T-helper 2 cell treated with Interferon-gamma antibody and Interleukin-4, amounts not matched to agents 100 ng/mL and 5 ng/mL, for 36 hours (primary cell): Measurements from ENCODE around the gene CALCOCO2. TPM values are rescaled to one million over a fixed set of nuclear protein-coding genes. Genes with fewer than 3 reads are reported as not detected.
"Not testable (repeated sequence)": the region's sequence is repeated elsewhere in the genome, so short reads cannot be mapped to it uniquely, and the experiment has no call there.

Experiments
- intact Hi-C: fragments of 100-400 bp; cut with micrococcal nuclease; formaldehyde crosslinking; loops from one replicate; pipeline ENCODE4 v1.15.1; 2023
- total RNA-seq: library from RNA; stranded (reverse); gene quantifications from 2 replicates; pipeline ENCODE4 v1.2.3, GENCODE V29; 2022

The CALCOCO2 gene
- total RNA-seq, 1 donor from 2014 or later = 116 TPM

DNA sequence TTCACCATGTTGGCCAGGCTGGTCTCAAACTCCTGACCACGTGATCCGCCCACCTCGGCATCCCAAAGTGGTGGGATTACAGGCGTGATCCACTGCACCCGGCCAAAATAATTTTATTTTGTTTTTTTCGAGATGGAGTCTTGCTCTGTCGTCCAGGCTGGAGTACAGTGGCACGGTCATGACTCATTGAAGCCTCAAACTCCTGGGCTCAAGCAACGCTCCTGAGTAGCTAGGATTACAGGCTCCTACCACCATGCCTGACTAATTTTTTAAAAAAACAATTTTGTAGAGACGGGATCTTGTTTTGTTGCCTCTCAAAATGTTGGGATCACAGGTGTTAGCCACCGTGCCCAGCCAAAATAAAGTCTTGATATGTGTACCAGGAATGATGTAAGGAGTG, 11.4 kb upstream of the CALCOCO2 start:
- intact Hi-C loops = no loop called here

DNA sequence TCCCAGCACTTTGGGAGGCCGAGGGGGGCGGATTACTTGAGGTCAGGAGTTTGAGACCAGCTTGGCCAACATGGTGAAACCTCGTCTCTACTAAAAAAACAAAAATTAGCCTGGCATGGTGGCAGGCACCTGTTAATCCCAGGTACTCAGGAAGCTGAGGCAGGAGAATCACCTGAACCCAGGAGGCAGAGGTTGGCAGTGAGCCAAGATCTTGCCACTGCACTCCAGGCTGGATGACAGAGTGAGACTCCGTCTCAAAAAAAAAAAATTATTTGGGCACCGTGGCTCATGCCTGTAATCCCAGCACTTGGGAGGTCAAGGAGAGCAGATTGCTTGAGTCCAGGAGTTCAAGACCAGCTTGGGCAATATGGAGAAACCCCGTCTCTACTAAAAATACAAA, 9.9 kb upstream of the CALCOCO2 start:
- intact Hi-C loops = not testable (repeated sequence)

GRCh38 chr17:48825446-48826381, 5.1 kb upstream of the CALCOCO2 start:
- intact Hi-C loops = no loop called here

DNA sequence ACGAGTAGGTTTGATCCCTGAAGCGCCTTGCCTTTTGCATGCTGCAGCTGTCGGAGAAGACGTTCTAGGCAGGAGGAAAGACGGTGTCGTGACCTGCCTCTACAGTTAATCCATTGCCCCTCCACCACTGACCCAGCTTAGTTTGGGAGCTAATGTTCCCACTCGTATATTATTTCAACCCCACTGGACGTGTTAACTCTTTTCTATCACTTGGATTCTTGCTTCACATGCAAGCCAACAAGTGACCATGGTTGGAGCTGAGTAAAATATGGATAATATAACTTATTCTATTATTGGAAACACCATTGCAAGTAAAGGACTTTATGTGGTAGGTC, 681 bp downstream of the CALCOCO2 start:
- intact Hi-C loops = loop anchor here (1.0 to 10.0 kb wide), 5 partner anchors 10 to 727 kb away; partner anchors contain the start of genes ATP5MC1, CBX1, SNX11 and TTLL6

- intact Hi-C loops = loop anchor here (10.0 kb wide), 2 partner anchors 360 to 730 kb away; partner anchors contain the start of genes CBX1 and SNX11
Observed at GRCh38 chr17:48834973-48835372, 4.1 kb downstream of the CALCOCO2 start.

GRCh38 chr17:48835971-48836370, 5.1 kb downstream of the CALCOCO2 start:
- intact Hi-C loops = loop anchor here (10.0 kb wide), 2 partner anchors 359 to 731 kb away; partner anchors contain the start of genes CBX1 and SNX11

DNA sequence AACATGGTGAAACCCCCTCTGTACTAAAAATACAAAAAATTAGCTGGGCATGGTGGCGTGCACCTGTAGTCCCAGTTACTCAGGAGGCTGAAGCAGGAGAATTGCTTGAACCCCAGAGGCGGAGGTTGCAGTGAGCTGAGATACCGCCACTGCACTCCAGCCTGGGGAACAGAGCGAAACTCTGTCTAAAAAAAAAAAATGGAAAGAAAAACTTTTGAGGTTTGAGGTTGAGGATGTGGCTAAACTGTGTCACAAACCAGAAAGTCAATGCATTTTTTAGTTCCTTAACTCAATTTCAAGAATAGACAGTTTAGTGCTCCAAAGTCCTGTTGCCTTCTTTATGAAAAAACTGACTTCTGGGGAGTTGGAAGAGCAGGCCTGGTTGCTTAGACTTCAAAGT, 6.6 kb downstream of the CALCOCO2 start:
- intact Hi-C loops = loop anchor here (1.0 to 10.0 kb wide), 3 partner anchors 18 to 733 kb away; partner anchors contain the start of genes CBX1 and SNX11

- intact Hi-C loops = no loop called here
Observed at GRCh38 chr17:48840441-48840840, 9.6 kb downstream of the CALCOCO2 start.

GRCh38 chr17:48841395-48841831, 10.6 kb downstream of the CALCOCO2 start:
- intact Hi-C loops = loop anchor here (1.0 kb wide), 1 partner anchor 10 kb away; the partner anchor contains the start of gene CALCOCO2

- intact Hi-C loops = no loop called here
Observed at GRCh38 chr17:48842746-48843145, 11.9 kb downstream of the CALCOCO2 start.

DNA sequence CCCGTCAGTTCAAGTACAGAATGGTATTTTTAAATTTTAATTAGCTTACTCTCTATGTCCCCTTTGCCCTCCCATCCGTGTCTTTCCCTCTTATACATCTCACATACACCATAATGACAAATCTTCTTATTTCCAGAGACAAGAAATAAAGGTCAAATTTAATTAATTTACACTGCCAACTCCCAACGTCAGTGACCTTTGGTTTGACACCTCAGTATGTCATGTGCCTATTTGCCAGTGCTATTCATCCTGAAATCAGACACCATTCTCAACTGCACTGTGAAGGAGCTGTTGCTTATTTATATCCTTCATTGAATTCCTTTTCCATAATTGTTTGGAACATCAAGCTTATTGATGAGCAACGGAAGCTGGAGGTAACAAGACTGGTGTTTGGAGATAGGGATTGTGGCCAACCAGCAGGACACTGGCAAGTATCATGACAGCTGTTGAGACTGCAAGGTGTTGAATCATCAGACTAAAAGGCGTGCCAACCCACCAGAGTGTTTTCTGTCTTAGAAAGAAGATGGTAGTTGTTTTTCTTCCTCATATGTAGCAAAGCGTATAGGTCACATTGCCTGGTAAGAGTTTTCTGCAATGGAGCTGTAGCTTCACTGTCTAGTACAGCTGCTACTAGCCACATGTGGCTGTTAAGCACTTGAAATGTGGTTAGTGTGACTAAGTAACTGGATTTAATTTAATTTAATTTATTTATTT, 12.5 kb downstream of the CALCOCO2 start:
- intact Hi-C loops = no loop called here

GRCh38 chr17:48850792-48851323, 20.0 kb downstream of the CALCOCO2 start:
- intact Hi-C loops = no loop called here

- intact Hi-C loops = loop anchor here (1.0 kb wide), 1 partner anchor 18 kb away; no protein-coding TSS in a partner anchor
Observed at GRCh38 chr17:48854774-48855476, 24.1 kb downstream of the CALCOCO2 start.

GRCh38 chr17:48856122-48856821, 25.4 kb downstream of the CALCOCO2 start:
- intact Hi-C loops = no loop called here

DNA sequence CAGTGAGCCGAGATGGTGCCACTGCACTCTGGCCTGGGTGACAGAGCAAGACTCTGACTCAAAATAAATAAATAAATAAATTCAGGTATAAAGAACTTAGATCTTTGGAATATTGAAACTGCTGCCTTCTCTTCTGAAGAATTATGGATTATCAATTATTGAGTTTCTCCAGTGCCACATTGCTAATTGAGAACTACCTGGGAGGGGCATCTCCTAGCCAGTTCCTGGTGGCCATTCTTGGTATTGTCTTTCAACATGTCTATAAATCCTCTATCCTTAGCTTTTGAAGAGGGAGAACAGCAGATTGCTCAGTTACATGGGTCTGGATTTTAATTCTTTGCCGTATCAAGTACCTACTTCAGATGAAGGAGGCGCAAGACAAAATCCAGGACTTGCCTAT, 29.2 kb downstream of the CALCOCO2 start:
- intact Hi-C loops = no loop called here

DNA sequence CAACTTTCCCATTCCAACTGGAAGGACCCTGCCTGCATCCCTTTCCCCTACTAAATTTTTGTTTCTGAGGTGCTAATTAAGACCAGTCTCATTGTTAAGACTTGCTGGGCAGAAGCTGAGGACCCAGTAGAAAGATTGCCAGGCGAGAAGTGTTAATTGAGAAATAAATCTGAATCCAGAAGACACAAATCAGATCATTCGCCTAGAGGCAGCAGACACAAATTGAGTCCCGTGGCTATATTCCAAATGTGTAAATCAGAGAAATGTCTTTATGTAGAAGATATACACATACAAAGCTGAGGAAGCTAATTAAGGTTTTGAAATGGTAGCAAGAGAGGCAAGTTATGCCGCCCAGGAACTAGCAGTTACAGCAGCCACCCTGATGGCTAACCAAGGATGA, 29.6 kb downstream of the CALCOCO2 start:
- intact Hi-C loops = no loop called here

DNA sequence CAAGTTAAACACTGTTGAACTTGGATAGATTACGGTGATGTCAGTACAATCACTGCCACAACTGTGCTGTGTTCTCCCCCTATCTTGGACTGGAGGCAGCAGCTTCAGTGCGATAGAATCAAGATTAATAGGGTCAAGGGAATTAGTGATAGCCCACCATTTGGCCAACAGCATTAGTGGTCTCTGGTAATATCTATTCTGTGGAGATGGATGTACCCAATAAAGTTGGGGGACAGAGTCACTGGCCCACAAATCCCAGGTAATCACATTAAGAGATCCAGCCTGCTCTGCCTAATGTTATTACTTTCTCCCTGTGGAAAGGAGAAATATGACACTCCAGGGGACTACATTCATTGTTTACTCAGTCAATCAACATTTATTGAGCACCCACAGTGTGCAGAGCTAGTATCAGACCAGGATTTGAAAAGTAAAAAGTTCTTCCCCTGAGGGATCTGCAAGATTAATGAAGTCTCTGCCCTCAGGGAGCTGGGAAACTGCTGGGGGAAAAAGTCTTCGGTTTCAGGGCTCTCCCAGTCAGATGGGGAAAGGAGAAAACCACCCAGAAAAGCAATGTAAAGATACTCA, 38.2 kb downstream of the CALCOCO2 start:
- intact Hi-C loops = no loop called here

DNA sequence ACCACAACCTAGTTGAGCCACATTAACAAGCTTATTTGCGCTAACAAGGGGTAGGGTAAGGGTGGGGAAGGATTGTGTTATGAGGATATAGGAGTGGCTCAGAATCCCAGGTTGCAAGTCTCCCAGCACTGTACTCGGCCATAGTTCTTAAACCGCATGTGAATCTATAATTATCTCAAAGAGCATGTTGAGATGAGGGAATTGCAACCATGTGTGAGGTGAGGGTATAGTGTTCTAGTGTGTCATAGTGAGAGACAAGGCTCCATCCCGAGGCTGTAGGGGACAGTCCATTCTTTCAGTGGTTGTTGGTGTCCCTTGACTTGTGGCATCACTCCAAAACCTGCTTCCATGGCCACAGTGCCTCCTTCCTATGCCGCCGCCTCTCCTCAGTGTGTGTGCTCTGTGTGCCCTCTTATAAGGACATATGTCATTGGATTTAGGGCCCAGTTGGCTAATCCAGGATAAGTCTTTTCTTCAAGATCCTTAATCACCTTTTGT, 39.0 kb downstream of the CALCOCO2 start:
- intact Hi-C loops = no loop called here

- intact Hi-C loops = no loop called here
Observed at GRCh38 chr17:48871035-48871550, 40.3 kb downstream of the CALCOCO2 start.
